Psoas muscle (tissue), 8 donors: ENCODE measurements around the gene OR10G6. TPM values are rescaled to one million over a fixed set of nuclear protein-coding genes. Genes with fewer than 3 reads are reported as not detected.

Experiments used
- ATAC-seq, 4 donors: fragments of 200-7000 bp; cut with Tn5 transposase; one replicate each; pipeline ENCODE4 v1.9.1; 2020; ENCODE audit warnings: moderate library complexity in 3 of 4, mild to moderate bottlenecking in 2 of 4
- DNase-seq, 2 donors: peaks; one replicate each; pipeline ENCODE4 v3.0.0-alpha.2; 2020
- H3K27ac ChIP-seq: fragments of 200-600 bp; one replicate; pipeline ENCODE4 v1.8.0; 2022
- H3K27me3 ChIP-seq, 3 donors: fragments of 200-600 bp in 1 of 3; one replicate each; pipeline versions ENCODE4 v1.6.1 to v1.8.0; 2013 to 2022; ENCODE audit warnings: low read length in 2 of 3, mild to moderate bottlenecking in 2 of 3, moderate library complexity in 1 of 3; ENCODE audit not compliant: insufficient read depth in 3 of 3
- H3K36me3 ChIP-seq, 2 donors: fragments of 200-600 bp in 1 of 2; one replicate each; pipeline versions ENCODE4 v1.6.1 to v1.8.0; 2013 to 2022; ENCODE audit warnings: low read depth in 1 of 2, mild to moderate bottlenecking in 1 of 2, moderate library complexity in 1 of 2; ENCODE audit not compliant: insufficient read depth in 1 of 2
- H3K4me1 ChIP-seq: fragments of 200-600 bp; one replicate; pipeline ENCODE4 v1.8.0; 2022
- H3K4me3 ChIP-seq: fragments of 200-600 bp; one replicate; pipeline ENCODE4 v1.8.0; 2022; ENCODE audit warnings: mild to moderate bottlenecking
- H3K9me3 ChIP-seq: fragments of 200-600 bp; one replicate; pipeline ENCODE4 v1.8.0; 2022
- WGBS, 3 donors: extraction: QIAGEN DNeasy Blood & Tissue Kit; methylation state at CpG; one replicate each; pipeline versions ENCODE4 v1.1.6 to v1.1.7; 2013; 5-methylcytosine and 5-hydroxymethylcytosine counted together
- intact Hi-C, 2 donors: fragments of 100-400 bp; cut with DNase I; formaldehyde crosslinking; loops; one replicate each; pipeline versions ENCODE4 v1.11.0 to v1.14.2; 2022
- long read RNA-seq, 2 donors: library from polyadenylated mRNA; unstranded; transcript quantifications; one replicate each; pipeline ENCODE4 v2.0.0, GENCODE V29; 2021
- polyA plus RNA-seq, 3 donors: library from polyadenylated mRNA; stranded (reverse); fragments of 200-250 nt; gene quantifications; one replicate each; pipeline ENCODE4 v1.2.3, GENCODE V29; 2013
- total RNA-seq, 4 donors: library from RNA; stranded (reverse); fragmentation: NEBNext Ultra II Directional in 2 of 4; extraction: Animal tissue kit (Norgen Biotek cat#: 25700) in 2 of 4; gene quantifications; one replicate each; pipeline versions ENCODE4 v1.2.1 to v1.2.4, GENCODE V29; 2021 to 2023
- TF ChIP-seq, protein P1 (sequence below): fragments of 200-600 bp; IDR thresholded peaks from one replicate; pipeline ENCODE4 v1.8.0; 2022; ENCODE audit warnings: antibody characterized with exemption
- donor health status: healthy with polysubstance abuse.
- donor health status: DM: no; HTN: no; CAD: no; lungs with moderate emphysema.
- donor health status: Bipolar disorder and iron deficiency.
- donor health status: healthy.
- donor health status: DM: yes; HTN: yes; CAD: no.
- donor health status: DM: no; HTN: no; CAD: no.
- donor health status: DM: no; HTN: no; CAD: no.
- donor health status: DM: yes; HTN: yes; CAD: no.

OR10G6 gene, protein sequence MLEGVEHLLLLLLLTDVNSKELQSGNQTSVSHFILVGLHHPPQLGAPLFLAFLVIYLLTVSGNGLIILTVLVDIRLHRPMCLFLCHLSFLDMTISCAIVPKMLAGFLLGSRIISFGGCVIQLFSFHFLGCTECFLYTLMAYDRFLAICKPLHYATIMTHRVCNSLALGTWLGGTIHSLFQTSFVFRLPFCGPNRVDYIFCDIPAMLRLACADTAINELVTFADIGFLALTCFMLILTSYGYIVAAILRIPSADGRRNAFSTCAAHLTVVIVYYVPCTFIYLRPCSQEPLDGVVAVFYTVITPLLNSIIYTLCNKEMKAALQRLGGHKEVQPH
- total RNA-seq (not detected), polyA plus RNA-seq (not detected)
- long read RNA-seq, donor 1 = 0 reads
- long read RNA-seq, donor 2 = 0 reads

DNA sequence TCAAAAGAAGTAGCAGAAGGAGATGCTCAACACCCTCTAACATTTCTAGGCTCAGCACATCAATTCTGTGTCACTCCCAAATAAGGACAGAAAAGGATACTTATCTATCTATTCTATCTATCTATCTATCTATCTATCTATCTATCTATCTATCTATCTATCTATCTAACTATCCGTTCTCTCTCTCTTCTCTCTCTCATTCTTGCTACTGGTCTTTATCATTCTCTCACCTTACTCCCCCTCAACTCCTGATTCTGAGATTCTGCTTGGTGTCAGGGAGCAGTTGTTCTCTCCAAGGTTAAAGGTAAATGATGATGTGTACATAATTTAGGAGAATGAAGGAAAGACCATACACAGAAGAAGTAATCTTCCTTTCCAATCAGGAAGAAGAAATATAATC lies at the start of gene OR10G6:
TSS of gene OR10G6 (minus strand) at position 43 of the 400 bp plus-strand sequence. CDS start at position 43, 0 bp downstream.
- TF ChIP-seq, protein P1, sequence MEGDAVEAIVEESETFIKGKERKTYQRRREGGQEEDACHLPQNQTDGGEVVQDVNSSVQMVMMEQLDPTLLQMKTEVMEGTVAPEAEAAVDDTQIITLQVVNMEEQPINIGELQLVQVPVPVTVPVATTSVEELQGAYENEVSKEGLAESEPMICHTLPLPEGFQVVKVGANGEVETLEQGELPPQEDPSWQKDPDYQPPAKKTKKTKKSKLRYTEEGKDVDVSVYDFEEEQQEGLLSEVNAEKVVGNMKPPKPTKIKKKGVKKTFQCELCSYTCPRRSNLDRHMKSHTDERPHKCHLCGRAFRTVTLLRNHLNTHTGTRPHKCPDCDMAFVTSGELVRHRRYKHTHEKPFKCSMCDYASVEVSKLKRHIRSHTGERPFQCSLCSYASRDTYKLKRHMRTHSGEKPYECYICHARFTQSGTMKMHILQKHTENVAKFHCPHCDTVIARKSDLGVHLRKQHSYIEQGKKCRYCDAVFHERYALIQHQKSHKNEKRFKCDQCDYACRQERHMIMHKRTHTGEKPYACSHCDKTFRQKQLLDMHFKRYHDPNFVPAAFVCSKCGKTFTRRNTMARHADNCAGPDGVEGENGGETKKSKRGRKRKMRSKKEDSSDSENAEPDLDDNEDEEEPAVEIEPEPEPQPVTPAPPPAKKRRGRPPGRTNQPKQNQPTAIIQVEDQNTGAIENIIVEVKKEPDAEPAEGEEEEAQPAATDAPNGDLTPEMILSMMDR = no peak
- ATAC-seq (no peak), DNase-seq (no peak)
- WGBS, 3 donors = 94 to 100% (median 100%) methylated on average over 1 of the region's 1 CpG
- intact Hi-C loops = no loop called here
- H3K4me3 ChIP-seq = no peak within 1 kb of the TSS
- no peak within 1 kb of the TSS for H3K27ac ChIP-seq
- no peaks in the 10 kb centered on the region for H3K36me3 ChIP-seq
- H3K9me3 ChIP-seq = no peaks in the 10 kb centered on the region
- H3K4me1 ChIP-seq = no peaks in the 10 kb centered on the region
- peaks cover 0 to 2% (median 0%) of the 10 kb centered on the region in 3 donors for H3K27me3 ChIP-seq

DNA sequence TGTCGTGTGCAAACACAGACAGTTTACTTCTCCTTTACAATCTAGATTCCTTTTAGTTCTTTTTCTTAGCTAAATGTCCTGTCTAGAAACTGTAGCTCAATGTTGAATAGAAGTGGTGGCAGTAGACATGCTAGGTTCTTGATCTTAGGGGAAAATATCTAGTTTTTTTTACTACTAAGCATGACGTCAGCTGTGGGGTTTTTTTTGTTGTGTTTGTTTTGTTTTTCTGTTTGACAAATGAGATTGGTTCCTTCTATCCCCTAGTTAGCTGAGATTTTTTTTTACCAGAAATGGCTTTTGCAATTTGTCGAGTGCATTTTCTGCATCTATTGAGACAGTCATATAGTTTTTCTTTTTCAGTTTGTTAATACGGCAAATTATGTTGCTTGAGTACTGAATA lies 48.5 kb upstream of the OR10G6 start:
- TF ChIP-seq, protein P1 = no peak
- H3K4me3 ChIP-seq = no peak overlapping the region
- H3K9me3 ChIP-seq = no peaks in the 10 kb centered on the region
- no peak for ATAC-seq
- 77 to 79% (median 78%) methylated on average over 4 of the region's 4 CpGs for WGBS, 3 donors
- H3K36me3 ChIP-seq = no peaks in the 10 kb centered on the region
- no peaks in the 10 kb centered on the region for H3K4me1 ChIP-seq
- H3K27ac ChIP-seq = no peak overlapping the region
- intact Hi-C loops = no loop called here
- no peaks in the 10 kb centered on the region for H3K27me3 ChIP-seq
- no peak for DNase-seq

DNA sequence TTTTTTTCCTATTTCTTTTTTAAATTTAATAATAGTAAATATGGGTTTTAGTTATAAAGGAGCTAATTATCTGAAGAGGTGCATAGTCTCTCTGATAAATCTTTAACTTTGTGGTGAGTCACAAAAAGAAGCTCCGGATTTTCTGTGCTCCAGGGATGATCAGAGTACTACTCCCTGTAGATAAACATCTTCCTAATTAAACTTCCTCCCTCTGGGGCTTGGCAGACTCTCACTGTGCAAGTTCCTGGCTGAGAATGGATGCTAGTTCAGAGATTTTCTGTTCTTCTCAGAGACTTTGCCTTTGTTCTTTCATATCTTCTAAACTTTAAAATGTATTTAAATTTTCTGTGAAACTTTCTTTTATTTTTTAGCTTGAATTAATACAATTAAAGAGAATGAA lies 46.3 kb upstream of the OR10G6 start, which contains the start of gene OR10G7:
TSS of gene OR10G7 (minus strand) at position 72 of the 400 bp plus-strand sequence. CDS start 2,324 bp downstream, outside the sequence.
- no peak for ATAC-seq
- no peak within 1 kb of the TSS for H3K27ac ChIP-seq
- H3K27me3 ChIP-seq = no peaks in the 10 kb centered on the region
- 9 to 21% (median 13%) methylated on average over 1 of the region's 1 CpG for WGBS, 3 donors
- no peak within 1 kb of the TSS for H3K4me3 ChIP-seq
- no peaks in the 10 kb centered on the region for H3K9me3 ChIP-seq
- H3K4me1 ChIP-seq = no peaks in the 10 kb centered on the region
- intact Hi-C loops = no loop called here
- DNase-seq = no peak
- TF ChIP-seq, protein P1 = no peak
- H3K36me3 ChIP-seq = no peaks in the 10 kb centered on the region

DNA sequence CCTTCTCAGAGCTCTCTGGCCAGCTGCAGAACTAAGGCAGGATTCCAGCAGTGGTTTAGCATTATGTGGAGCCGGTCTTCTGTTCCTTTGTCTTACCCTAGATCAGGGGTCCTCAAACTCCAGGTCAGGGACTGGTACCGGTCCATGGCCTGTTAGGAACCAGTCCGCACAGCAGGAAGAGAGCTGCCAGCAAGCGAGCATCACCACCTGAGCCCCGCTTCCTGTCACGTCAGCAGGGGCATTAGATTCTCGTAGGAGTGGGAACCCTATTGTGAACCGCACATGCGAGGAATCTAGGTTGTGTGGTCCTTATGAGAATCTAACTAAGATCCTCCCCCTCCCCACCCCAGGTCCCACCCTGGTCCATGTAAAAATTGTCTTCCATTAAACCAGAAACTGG lies 44.6 kb upstream of the OR10G6 start:
- TF ChIP-seq, protein P1 = no peak

More for the DNA sequence above, 44.6 kb upstream of the OR10G6 start:
- no peak for ATAC-seq
- Histone ChIP-seq H3K4me1 (no peaks in the 10 kb centered on the region), H3K4me3 (no peak overlapping the region), H3K27ac (no peak overlapping the region), H3K27me3 (no peaks in the 10 kb centered on the region), H3K9me3 (no peaks in the 10 kb centered on the region), H3K36me3 (no peaks in the 10 kb centered on the region)
- no peak for DNase-seq
- intact Hi-C loops = no loop called here
- 78 to 83% (median 80%) methylated on average over 9 of the region's 9 CpGs for WGBS, 3 donors
